ENCODE data around the gene RAD51B.

- TF ChIP-seq, protein P1, sequence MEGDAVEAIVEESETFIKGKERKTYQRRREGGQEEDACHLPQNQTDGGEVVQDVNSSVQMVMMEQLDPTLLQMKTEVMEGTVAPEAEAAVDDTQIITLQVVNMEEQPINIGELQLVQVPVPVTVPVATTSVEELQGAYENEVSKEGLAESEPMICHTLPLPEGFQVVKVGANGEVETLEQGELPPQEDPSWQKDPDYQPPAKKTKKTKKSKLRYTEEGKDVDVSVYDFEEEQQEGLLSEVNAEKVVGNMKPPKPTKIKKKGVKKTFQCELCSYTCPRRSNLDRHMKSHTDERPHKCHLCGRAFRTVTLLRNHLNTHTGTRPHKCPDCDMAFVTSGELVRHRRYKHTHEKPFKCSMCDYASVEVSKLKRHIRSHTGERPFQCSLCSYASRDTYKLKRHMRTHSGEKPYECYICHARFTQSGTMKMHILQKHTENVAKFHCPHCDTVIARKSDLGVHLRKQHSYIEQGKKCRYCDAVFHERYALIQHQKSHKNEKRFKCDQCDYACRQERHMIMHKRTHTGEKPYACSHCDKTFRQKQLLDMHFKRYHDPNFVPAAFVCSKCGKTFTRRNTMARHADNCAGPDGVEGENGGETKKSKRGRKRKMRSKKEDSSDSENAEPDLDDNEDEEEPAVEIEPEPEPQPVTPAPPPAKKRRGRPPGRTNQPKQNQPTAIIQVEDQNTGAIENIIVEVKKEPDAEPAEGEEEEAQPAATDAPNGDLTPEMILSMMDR (IDR thresholded peaks at IDR 0.05; ENCODE audit: insufficient read depth, low read length): no peak
- TF ChIP-seq GABPA (IDR thresholded peaks at IDR 0.05; ENCODE audit: low read depth) (no peak), POLR2AphosphoS5 (IDR thresholded peaks at IDR 0.05; ENCODE audit: low read depth) (no peak)
- TF ChIP-seq, protein P2, sequence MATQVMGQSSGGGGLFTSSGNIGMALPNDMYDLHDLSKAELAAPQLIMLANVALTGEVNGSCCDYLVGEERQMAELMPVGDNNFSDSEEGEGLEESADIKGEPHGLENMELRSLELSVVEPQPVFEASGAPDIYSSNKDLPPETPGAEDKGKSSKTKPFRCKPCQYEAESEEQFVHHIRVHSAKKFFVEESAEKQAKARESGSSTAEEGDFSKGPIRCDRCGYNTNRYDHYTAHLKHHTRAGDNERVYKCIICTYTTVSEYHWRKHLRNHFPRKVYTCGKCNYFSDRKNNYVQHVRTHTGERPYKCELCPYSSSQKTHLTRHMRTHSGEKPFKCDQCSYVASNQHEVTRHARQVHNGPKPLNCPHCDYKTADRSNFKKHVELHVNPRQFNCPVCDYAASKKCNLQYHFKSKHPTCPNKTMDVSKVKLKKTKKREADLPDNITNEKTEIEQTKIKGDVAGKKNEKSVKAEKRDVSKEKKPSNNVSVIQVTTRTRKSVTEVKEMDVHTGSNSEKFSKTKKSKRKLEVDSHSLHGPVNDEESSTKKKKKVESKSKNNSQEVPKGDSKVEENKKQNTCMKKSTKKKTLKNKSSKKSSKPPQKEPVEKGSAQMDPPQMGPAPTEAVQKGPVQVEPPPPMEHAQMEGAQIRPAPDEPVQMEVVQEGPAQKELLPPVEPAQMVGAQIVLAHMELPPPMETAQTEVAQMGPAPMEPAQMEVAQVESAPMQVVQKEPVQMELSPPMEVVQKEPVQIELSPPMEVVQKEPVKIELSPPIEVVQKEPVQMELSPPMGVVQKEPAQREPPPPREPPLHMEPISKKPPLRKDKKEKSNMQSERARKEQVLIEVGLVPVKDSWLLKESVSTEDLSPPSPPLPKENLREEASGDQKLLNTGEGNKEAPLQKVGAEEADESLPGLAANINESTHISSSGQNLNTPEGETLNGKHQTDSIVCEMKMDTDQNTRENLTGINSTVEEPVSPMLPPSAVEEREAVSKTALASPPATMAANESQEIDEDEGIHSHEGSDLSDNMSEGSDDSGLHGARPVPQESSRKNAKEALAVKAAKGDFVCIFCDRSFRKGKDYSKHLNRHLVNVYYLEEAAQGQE (IDR thresholded peaks at IDR 0.05; ENCODE audit: insufficient replicate concordance, low read depth): no peak
These were observed 626.9 kb downstream of the RAD51B start for GRCh38 chr14:68446243-68447040.

Data from HL-60 (cell line).